SIG-M5 treated with dmso at 0.1 percent for 504 hours (cell line): ENCODE data around the gene TNS1.
"Not testable (repeated sequence)": the region's sequence is repeated elsewhere in the genome, so short reads cannot be mapped to it uniquely, and the experiment has no call there.

Source experiments
- DNase-seq: peaks from one replicate; lab custom pipeline; 2025; ENCODE audit not compliant: unreplicated experiment; lab: John Stamatoyannopoulos, UW

The TNS1 gene

DNA sequence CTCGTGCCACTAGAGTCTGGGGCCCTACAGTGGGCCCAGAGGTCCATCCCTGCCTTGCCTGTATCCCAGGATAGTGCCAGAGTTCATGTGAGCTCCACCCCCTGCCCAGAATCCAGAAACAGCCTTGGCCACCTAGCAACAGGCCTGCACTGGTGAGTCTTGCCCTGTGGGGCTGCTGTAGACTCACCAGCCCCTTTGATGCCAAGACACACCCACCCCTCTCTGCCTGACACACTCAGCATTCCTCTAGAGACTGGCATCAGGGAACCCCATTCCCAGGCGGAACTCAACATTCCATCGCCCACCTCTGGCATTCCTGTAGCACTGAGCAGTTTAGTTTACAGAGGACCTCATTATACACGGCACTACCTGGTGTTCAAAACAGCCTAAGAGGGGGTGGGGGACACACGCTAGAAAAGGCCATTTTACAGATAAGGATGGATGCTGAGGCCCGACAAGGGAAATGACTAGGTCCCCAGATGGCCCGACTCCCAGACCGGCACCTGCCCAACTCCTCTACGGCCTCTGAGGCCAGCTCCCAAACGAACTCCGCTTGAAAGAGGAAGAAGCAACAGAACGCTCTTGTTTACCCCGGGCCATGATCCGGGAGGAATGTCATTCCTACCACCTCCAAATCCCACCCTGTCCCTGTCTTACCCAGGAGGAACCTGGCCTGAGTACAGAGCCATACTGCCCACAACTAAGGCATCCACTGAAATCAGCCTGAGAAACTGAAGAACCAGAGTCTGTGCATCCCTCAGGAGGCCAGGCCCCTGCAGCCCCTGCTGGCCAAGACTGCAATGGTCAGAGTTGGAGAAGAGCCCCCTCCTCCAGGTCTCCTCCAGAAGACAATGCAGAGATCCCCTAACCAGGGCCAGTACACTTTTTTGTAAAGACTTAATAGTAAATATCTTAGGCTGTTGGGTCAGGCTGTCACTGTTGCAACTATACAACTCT, 180.2 kb downstream of the TNS1 start:
- DNase-seq, result no peak

GRCh38 chr2:217821536-217822147, 181.2 kb downstream of the TNS1 start:
- no peak for DNase-seq

DNA sequence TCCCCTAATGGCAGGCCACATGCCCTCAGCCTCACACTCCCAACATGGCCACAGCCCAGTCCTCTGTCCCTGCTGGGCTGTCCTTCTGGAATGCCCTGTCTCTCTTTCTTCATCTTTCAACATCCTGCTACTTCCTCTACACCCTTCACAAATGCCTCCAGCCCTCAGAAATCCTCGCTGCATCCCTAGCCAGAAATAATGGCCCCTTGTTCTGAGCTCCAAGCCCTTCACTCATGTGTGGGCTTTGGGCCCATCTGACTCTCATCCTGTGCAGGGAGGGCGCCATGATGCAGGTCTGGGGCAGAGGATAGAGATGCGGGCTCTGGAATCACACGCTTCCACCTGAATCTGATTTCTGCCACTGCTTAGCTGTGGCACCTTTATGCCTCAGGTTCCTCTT, 181.9 kb downstream of the TNS1 start:
- no peak for DNase-seq

GRCh38 chr2:217820091-217820819, 182.5 kb downstream of the TNS1 start:
- DNase-seq, result no peak

GRCh38 chr2:217818293-217818850, 184.4 kb downstream of the TNS1 start:
- DNase-seq, result no peak

DNA sequence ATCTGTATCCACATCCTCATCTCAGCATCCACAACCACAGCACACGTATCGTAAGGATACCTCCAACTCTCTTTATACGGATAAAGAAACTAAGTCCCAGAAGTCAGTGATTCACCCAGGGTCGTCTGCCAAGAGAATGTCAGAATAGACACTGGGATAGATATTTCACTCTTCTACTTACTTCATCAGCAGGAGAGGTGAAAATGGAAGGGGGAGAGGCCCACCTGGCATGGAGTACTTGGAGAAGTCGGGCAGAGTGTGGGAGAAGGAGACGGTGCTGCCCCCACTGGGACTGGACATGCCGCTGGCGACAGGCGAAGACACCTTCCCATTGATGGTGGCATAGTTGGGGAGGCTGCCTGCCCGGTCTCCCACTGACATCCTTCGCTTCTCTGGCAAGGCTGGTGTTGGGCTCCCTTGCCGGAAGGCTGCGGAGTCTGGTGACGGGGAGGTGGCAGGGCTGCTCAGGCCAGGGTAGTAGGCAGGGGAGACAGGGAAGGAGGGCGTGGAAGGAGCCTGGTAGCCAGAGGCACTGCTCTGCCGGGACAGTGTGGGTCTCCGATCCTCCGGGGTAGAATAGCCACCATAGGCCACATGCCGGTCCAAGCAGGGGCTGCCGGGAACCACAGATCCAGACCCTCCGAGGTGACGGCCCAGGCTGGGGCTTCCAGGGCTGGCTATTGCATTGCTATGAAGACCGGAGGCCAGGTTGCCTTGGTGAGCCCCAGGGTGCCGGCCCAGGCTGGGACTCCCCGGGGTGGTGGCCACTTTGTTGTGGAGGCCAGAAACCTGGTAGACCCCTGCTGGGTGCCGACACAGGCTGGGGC, 185.1 kb downstream of the TNS1 start:
- DNase-seq, result no peak

DNA sequence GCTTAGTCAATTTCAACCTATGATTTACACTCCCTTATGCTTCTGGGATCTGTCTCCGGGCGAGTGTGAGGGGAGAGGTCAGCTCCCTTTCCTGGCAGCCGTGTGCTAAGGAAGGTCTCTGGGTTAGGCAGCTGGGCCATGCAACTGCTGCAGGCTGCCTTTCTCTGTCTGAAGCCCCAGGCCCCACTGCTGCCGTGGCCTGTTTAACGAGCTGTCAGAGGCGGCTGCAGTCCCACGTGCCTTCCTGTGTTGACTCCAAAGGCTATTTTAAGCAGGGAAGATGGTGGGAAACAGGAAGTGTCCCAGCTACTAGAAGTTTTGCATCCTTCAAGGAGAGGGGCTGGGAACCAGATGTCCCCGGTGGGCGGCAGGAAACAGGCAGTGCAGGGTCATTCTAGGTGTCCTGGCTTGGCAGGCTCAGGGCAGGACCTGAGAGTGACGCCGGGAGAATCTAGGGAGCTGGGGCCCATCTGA, 186.4 kb downstream of the TNS1 start:
- DNase-seq, result no peak

DNA sequence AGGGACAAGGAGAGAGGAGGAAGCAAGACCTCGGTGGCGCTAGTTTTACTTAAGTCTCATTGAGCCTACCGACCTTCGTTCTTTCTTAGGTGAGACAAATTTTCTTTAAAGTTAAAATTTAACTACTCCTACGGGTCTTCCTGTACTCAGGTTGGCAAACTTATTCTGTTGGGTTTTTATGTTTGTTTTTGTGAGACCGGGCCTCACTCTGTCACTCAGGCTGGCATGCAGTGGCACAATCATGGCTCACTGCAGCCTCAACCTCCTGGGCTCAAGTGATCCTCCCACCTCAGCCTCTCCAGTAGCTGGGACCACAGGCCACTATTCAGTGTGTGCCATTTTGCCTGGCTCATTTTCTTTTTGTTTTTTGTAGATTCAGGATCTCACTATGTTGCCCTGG, 189.0 kb downstream of the TNS1 start:
- DNase-seq, result no peak

GRCh38 chr2:217812170-217812569, 190.6 kb downstream of the TNS1 start:
- DNase-seq, result no peak

DNA sequence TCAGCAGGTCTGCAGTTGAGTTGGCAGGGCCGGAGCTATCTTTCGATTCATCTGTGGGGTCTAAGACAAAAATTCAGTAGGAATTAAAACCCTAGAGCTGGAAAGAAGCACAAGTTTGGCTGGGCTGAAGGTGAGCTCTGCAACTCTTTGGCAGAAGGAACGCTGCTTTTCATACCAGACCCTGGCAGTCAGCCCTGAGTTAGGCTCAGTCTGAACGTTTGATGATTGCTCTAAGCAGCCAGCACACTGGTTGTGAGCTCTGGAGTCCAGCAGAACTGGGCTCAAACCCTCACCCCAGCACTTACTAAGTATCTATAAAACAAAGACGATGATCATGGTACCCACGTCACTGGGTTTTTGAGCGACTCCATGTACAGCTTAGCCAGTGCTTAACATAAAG, 192.5 kb downstream of the TNS1 start:
- no peak for DNase-seq

GRCh38 chr2:217809736-217810135, 193.1 kb downstream of the TNS1 start:
- no peak for DNase-seq

DNA sequence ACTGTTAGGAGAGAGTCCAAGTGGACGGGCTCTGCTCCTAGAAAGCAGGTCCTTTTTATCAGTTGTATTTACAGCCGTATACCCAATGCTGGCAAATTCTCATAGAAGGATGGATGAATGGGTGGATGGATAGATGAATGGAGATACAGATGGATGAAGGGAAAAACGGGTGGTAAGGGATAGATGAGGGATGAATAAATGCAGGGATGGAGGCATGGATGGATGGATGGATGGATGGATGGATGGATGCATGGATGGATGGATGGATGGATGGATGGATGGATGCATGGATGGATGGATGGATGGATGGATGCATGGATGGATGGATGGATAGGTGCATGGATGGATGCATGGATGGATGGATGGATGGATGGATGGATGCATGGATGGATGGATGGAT, 193.8 kb downstream of the TNS1 start:
- DNase-seq, result not testable (repeated sequence)

DNA sequence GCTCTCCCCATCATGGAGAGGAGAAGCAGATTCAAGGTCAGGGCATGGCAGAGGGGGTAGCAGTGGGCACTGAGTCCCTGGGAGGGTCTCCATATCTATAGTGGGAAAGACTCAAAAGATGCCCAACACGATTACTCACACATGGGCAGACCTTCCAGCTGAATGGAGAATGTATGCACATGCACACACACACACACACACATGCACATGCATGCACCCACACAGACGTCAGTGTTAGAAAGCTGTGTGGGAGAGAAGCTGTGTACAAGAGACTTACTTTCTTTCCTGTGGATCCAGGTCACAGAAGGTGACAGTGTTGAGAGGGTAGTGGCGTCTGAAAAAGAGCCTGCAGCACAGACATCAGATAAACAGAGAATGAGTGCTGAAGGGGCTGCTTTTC, 194.5 kb downstream of the TNS1 start:
- DNase-seq, result no peak

- DNase-seq, result no peak
These were observed 195.0 kb downstream of the TNS1 start for GRCh38 chr2:217807753-217808152.

DNA sequence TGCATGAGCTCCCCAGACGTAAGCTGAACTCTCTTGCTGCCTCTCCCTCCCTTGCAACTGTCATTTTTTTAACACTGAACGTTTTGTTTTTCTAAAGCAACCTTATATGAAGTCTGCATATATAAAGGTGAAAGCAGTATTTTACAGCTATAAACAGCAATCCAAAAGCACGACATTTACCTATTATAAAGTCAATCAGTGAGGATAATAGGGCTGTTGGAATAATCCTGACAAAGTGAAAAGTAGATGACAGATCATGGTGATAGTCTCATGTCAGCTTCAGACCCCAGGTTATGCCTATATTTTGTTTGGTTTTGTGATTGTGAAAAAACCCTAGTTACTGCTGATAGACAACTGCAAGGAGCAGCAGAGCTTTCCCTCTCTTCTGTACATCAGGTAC, 195.8 kb downstream of the TNS1 start:
- DNase-seq, result no peak

GRCh38 chr2:217806482-217806765, 196.4 kb downstream of the TNS1 start:
- no peak for DNase-seq

DNA sequence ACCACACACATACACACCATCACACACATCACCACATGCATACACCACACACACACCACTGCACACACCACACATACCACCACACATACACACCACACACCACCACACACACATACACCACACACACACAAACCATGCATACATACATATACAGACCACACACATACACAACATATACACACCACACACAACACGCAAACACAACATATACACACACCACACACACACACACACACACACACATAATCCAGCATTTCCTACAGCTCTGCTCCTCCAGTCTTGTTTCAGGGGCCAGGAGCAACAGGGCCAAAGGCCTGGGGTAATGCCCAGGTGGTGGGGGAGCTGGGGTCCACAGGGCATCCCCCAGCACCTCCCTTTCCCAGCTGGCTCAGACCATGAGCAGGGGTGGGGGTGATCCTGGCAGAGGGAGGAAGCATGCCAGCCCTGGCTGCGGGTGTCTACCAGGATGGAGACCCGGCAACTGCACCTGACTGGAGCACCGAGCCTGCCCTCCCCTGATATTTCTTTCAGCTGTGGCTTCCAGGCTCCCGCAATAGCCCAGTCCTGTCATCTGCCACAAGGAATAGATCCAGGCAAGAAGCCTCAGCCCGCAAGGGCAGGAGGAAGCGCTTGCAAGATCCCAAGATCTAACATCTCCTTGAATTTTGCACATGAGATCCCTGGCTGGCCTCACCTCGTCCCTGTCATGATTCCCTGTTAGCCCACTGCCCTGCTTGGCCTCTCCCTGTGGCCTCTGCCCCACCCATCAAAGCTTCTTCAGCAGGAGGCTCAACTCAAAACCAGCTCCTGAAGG, 196.9 kb downstream of the TNS1 start:
- DNase-seq, result no peak

GRCh38 chr2:217804791-217805667, 197.8 kb downstream of the TNS1 start:
- no peak for DNase-seq

DNA sequence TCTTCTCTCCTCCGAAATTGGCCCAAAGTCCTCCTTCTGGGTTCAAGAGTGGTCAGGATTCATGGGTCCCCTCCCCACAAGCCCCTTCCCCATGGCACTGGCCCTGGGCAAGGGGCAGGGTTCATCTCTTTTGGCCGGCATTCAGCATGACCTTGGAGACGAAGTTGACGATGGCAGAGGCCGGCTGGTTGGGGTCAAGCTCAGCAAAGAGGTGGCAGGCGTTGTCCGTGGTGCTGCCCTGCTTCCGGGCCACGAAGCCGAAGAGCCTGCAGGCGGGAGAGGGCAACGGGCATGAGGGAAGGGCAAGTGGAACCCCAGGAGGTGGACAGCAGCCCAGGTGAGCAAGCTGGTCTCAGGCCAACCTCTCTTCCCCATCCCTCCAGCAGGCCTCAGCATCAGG, 198.5 kb downstream of the TNS1 start:
- no peak for DNase-seq
